Measurements from ENCODE around the gene TPCN2.

DNA sequence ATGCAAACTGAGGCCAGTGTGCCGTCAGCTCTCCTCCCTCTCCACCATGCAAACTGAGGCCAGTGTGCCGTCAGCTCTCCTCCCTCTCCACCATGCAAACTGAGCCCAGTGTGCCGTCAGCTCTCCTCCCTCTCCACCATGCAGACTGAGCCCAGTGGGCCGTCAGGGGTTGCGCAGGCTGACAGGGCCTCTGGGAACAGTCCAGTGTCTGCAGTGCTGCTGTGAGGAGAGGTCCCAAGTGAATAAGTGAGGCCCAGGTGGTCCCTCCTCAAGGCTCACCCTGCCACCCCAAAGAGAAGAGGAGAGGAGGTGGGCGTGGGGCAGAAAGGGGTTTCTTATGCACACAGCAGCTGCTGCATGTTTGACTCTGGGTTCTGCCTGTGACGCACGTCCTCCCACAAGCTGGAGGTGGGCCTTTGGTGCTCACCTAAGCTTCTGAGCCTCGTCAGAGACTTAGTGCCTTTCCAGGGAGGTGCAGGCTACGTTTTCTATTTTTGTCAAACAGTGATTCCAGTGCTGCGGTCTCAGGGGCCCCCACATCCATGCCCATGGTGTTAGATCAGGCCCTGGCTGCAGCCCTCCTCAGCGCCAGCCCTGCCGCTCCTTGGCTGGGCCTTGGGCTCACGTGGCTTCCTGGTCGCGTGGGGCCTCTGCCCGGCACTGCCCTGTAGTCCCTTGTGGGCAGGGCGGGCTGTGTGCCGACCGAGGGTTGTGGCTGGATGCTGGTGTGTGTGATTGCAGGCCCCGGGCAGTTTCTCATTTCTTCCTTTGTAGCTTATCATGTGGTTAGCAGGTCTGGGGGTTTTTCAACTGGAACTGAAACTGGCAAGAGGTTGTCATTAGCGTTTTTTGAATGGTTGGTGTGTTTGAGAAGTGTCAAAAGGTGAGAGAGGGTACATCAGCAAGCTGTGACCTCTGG is 7.1 kb downstream of the TPCN2 start:
- TF ChIP-seq, protein P1, sequence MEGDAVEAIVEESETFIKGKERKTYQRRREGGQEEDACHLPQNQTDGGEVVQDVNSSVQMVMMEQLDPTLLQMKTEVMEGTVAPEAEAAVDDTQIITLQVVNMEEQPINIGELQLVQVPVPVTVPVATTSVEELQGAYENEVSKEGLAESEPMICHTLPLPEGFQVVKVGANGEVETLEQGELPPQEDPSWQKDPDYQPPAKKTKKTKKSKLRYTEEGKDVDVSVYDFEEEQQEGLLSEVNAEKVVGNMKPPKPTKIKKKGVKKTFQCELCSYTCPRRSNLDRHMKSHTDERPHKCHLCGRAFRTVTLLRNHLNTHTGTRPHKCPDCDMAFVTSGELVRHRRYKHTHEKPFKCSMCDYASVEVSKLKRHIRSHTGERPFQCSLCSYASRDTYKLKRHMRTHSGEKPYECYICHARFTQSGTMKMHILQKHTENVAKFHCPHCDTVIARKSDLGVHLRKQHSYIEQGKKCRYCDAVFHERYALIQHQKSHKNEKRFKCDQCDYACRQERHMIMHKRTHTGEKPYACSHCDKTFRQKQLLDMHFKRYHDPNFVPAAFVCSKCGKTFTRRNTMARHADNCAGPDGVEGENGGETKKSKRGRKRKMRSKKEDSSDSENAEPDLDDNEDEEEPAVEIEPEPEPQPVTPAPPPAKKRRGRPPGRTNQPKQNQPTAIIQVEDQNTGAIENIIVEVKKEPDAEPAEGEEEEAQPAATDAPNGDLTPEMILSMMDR (IDR thresholded peaks at IDR 0.05): no peak
- TF ChIP-seq POLR2A (IDR thresholded peaks at IDR 0.05): no peak
